HK-2 (cell line): ENCODE data around the gene METTL22.

ENCODE experiments used
- DNase-seq: peaks from one replicate; pipeline ENCODE4 v3.0.0-alpha.2; 2018; ENCODE audit not compliant: unreplicated experiment

The METTL22 gene

DNA sequence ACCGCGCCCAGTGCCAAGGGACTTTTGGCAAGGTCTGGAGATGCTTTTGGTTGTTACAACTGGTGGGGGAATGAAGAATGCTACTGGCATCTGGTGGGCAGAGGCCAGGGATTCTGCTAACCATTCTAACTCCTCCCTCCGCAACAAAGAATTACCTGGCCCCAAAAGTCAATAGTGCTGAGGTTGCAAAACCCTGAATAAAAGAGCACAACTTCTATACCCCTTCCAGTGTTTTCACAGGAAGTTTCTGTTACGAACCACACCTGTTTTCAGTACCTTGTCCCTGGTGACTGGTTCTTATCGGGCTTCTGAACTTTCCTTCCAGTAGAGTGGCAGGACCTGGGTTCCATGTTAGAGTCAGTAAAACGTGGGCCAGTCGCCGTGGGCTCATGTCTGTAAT, 70.2 kb downstream of the METTL22 start:
- DNase-seq: no peak

DNA sequence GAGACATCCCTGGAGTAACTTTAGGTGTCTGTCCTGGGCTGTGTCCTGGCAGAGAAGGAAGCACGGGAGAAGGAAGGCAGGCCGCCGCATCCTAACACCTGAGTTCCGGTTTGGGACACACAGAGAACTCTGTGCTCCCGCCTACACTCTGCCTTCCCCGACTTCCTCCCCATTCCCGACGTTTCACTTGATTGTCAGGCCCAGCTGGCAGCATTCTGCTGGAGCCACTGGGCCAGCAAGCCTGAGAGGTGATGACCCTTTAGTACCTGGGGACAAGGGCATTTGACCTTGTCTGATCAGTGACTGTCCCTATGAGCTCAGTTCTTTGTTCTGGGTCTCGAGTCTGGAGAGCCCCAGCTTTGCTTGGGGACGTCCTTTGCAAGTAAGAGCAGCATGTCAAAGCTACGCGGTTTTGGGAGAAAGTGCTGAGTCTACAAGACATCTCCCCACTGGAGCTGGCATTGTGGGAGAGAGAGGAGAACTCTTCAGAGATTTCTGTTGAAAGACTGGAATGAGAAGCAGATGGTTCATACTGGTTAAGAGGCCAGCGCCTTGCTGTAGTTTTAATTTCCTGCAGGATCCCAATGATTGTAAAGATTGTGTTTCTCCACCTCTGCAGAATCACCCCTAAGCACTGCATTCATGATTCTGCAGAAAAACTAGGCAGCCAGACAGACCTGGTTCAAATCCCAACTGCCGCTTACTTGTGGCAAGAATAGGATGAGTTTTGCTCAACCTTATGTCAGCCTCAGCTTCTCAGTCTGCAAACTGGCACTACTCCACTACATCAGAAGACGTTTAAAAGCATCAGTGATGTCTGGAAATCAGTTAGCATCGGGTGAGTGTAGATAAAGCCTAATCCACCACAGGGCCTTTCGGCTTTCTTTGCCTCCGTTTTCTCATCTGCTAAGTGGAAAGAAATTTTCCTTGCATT, 73.6 kb downstream of the METTL22 start:
- no peak for DNase-seq

DNA sequence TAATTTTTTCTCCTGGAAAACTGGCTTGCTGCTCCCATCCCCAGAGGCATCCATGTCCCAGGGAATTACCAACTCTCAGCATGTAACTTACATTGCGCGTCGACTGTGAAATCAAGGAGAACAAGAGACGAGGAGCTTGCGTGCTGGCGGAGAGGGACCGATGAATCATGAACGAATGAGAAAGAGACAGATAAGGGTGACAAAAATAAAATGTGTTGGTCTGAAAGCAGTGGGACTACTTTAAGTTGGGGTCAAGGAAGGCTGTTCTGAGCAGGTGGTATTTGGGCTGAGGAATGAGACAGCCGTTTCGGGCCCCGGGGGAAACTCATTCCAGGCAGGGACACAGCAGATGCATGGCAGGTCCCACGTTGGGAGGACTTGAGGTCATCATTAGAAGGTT, 75.4 kb downstream of the METTL22 start:
- DNase-seq: no peak

DNA sequence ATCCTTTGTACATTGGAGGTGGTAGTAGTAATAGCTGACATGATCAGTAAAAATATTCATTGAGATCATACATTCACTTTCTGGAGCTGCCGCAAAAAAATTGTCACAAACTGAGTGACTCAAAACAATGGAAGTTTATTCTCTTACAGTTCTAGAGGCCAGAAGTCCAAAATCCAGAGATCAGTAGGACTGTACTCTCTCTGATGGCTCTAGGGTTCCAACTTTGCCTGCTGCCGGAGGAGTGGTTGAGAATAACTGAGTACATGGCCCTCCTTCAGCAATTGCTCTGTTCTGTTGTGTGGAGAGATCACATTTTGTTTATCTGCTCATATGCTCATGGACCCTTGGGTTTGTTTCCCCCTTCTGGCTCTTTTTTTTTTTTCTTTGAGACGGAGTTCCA, 76.5 kb downstream of the METTL22 start:
- no peak for DNase-seq
